Cortex of kidney (tissue), 1 donor: ENCODE measurements around the gene PIK3IP1.
"Not testable (repeated sequence)": the region's sequence is repeated elsewhere in the genome, so short reads cannot be mapped to it uniquely, and the experiment has no call there.

Source experiments
- DNase-seq: peaks from one replicate; lab custom pipeline; 2025; lab: John Stamatoyannopoulos, UW

PIK3IP1 gene

GRCh38 chr22:31292236-31292989 is at the start of gene PIK3IP1:
TSS of gene PIK3IP1 (minus strand) at chr22:31292488. CDS start at chr22:31292344, 144 bp downstream.
- no peak for DNase-seq

DNA sequence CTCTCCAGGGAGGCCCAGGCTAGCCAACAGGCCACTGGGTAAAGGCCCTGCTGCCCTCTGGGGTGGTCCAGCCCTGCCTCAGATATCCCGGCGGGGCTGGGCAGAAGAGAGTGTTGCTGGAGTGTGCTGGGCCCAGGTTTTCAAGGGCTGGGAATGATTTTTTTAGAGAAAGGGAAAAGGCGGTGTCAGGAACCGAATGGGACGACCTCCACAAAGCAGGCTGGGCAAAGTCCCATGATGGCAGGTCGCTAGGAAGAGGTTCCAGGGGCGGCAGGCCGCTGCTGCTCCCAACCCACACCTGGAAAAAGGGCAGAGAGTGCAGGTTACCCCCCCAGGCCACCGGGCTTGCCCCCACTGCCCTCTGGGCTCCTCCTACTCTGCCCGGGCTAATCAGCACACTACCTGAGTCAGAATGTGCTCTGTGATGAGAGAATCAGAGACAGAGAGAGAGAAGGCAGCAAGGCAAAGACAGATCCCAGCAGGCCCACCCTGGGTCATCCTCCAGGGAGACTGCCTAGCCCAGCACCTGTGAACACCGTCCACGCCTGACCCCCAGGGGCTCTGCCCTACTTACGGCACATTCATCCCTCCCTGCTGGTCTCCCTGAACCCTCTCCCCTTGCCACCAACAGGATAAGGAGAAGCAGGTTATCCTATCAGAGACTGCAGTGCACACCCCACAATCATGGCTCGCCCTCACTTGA is 49.2 kb upstream of the PIK3IP1 start:
- no peak for DNase-seq

DNA sequence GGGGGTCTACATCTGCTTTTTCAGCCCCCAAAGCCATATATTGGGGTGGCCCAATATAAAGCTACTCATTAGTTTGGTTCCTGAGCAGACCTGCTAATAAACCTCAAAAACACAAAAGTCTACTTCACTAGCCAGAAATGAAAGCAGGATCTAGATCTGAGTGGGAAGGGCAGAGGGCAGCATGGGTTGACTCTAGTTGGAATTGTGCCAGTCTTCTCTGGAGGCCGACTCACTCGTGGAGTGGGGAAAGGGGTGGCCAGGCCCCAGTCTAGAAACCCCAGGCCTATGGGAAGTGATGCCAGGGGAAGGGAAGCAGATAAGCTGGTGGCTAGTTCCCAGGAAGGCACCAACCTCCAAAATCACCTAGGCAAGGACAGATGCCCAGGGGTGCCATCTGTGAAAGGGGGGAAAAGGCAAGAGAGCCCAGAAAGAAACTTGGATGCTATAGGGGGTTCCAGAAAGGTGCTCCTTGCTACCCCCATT is 48.5 kb upstream of the PIK3IP1 start:
- no peak for DNase-seq

- no peak for DNase-seq
These were observed 48.1 kb upstream of the PIK3IP1 start for GRCh38 chr22:31340360-31340759.

DNA sequence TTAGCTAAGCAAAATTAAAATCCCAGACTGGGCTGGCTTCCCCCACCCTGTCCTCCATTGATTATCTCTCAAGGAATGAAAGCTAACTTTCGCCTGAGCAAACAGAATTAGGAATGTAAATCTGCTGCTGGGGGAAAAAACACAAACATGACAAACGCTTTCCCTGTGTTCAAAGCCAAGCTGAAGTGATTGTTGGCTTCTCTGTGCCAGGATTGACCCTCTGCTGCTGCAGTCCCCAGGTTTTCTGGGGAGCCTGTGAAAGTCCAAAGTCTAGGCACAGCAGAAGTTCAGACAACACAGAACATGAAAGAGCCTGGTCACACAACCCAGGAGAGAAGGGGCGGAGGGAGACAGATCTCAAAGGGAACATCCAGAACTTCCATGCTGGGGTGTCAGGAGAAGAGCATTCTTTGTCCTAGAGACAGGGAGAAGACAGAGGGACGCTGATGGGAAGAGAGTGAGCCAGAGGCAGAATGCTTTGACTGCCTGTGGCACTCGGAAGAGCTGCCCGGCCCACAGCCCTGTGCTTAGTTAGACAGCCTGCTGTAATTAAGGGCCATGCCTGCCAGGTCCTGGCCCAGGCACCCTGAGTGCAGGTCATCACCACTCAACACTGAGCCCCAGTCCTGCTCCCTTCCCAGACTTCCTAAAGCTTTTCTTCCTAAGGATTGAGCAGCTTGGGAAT is 47.0 kb upstream of the PIK3IP1 start:
- DNase-seq, result no peak

- DNase-seq, result no peak
These were observed 44.9 kb upstream of the PIK3IP1 start for GRCh38 chr22:31337178-31337577.

DNA sequence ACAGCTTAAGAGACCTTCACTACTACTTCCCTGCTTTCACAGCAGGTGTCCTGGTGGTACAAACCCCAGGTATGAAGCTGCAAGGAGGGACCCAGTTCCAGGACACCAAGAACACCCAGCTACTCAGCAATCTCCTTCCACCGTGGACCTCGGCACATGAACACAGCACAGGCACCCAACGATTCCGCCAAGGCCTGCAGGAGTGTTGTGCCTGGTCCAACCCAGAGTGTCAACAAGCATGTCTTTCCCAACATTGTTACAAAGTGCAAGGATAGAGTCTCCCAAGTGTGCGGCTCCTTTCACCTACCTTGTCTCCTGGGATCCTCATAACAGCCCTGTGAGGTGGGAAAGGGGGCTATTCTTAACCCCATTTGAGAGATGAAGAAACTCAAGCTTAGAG is 42.0 kb upstream of the PIK3IP1 start:
- no peak for DNase-seq

DNA sequence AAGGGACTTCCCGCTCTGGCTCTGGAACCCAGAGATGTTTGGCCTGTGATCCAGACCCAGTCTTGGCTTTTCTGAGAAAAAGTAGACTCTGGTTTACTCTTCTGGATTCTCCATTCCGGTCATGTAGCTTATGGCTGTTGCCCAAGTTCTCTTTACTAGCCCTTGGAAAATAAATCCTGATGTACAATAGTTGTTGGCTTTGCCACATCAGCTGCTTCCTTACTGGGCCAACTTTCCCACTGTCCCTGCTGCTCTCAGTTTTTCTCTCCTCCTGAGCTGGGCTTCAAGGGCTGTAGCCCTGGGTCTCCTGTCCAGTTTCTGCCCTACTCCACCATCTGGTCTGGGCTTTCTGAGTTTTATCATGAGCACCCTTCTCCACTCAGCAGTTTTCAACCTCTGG is 41.4 kb upstream of the PIK3IP1 start:
- DNase-seq, result no peak

- DNase-seq, result no peak
These were observed 40.6 kb upstream of the PIK3IP1 start for GRCh38 chr22:31332886-31333285.

DNA sequence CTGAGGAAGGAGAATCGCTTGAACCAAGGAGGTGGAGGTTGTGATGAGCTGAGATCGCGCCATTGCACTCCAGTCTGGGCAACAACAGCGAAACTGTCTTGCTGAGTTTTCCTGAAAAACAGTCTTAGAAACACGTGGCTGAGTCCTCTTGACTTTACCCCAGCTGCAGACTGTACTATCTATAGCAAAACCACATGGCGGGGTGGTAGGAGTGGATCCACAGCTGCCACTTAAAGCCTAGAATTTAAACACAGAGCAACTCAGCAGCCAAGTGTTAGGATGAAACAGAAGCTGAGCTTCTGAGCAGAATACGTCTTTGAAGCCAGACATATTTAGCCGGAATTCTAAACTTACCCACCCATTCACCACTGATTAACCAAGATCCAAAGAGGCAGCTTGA is 39.7 kb upstream of the PIK3IP1 start:
- DNase-seq, result no peak

- no peak for DNase-seq
These were observed 37.3 kb upstream of the PIK3IP1 start for GRCh38 chr22:31329453-31330215.

DNA sequence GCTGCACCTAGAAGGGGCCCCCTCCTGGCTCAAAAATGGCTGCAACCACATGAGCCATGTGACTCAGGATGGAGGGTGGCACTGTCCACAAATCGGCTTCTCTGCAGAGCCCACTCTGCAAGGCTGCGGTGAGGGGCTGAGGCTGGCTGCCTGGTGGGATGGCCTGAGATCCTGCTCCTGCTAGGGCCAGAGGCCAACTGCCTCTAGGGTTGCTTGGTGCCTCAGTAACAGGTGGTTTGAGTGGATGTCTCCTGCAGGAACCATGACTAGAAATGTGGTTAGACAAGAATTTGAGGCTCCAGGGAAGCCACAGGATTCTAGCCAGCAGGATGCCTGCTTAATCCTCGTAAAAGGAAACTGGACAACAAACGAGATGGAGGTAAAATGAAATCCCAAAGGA is 36.7 kb upstream of the PIK3IP1 start:
- DNase-seq, result no peak

DNA sequence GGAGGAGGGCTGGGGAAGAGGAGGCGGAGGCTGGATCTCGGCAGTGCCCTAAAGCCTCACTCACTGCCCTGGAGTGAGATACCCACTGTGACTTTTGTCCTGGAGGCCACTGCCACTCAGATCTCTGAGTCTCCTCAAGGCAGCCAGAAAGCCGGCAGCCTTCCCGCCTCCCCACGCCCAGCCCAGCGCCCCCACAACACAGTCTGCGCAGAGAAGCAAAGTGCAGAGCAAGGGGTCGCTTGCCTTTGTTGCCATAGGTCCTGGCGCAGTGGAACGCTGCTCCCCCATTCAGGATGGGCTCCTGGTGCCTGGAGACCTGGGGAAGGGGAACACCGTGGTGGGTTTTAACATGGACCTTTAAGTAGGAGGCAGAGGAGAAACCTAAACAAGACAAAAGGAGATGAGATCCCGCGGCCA is 36.3 kb upstream of the PIK3IP1 start:
- DNase-seq, result no peak

- no peak for DNase-seq
These were observed 35.7 kb upstream of the PIK3IP1 start for GRCh38 chr22:31327806-31328543.

DNA sequence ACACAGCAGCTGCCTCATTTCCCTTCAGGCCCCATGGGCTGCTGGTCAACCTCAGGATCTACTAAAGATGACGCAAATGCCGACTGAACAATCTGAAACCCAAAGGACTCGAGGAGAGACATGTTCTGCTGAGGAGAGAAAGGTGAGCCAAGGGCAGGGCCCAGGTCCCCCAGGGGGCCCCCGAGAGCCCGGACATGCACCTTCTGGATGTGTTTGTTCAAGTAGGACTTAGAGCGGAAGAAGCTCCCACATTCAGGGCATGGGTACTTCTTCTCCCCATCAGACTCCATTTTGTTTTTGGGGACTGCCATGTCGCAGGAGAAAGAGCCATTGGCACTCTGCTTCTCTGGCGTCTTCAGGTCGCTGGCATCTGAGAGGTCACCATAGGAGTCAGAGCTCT is 34.6 kb upstream of the PIK3IP1 start:
- no peak for DNase-seq

- no peak for DNase-seq
These were observed 31.6 kb upstream of the PIK3IP1 start for GRCh38 chr22:31323578-31324550.

DNA sequence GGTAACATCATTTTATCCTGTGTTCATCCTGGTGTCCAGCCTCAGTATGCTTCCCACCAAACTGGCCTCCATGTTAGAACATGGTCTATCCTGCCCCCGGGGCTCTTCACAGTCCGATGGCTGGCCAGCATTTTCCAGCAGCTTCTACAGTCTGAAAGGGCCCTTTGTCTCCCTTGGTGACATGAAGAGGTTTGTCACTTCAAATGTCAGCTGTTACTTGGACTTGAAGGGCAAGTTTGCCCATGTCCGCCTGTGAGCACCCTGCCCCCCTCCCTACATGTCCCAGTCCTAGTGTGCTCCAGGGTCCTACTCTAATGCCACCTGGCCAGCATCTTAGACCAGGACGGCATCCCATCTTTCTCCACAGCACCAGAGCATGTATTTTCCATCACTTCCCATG is 29.1 kb upstream of the PIK3IP1 start:
- DNase-seq, result no peak

- not testable (repeated sequence) for DNase-seq
These were observed 21.9 kb upstream of the PIK3IP1 start for GRCh38 chr22:31314220-31314619.

DNA sequence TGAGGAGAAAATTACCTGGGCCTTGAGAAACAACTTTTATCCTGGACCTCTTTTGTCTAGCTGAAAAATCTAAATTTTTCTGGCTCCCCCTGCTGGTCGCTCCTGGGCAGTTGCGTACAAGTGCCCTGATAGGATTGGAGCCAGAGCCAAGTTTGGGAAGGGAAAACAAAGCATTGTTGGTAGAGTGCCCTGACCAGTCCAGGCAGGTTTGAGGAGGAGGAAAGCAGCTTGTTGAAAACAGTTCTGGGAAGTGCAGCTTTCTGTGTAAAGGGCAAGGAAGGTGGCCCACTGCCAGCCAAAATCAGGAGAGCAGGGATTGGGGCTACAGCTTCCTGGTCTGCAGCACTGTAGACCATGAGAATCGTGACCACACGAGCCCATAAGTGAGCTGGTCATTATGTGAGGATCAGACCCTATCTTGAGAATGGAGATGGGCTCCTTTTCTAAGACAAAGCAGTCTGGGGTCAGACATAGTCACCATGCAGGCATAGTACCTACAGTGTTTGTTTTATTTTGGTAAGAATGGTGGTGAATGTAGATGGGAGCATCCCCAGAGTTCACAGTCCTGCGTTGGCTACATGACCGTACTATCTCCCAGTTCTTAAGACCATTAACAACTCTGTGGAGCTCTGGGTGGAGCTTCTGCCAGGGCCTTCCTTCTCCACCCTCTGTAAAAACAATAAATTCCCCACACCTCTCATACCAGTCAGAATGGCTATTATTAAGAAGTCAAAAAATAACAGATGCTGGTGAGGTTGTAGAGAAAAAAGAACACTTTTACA is 21.3 kb upstream of the PIK3IP1 start:
- no peak for DNase-seq
